HEK293 (cell line): ENCODE results near the gene CAND1.

ENCODE experiments used
- CTCF ChIP-seq: fragments of 450-650 bp; formaldehyde crosslinking; IDR thresholded peaks from 2 replicates; pipeline ENCODE4 v1.5.1; 2016; ENCODE audit warnings: missing biosample characterization, missing genetic modification characterization
- OSR2 ChIP-seq: fragments of 450-650 bp; formaldehyde crosslinking; IDR thresholded peaks from 2 replicates; pipeline ENCODE4 v1.5.1; 2016; ENCODE audit warnings: missing biosample characterization, missing genetic modification characterization
- PATZ1 ChIP-seq: fragments of 450-650 bp; formaldehyde crosslinking; IDR thresholded peaks from 2 replicates; pipeline ENCODE4 v1.5.1; 2016; ENCODE audit warnings: missing biosample characterization, missing genetic modification characterization
- PRDM4 ChIP-seq: fragments of 450-650 bp; formaldehyde crosslinking; IDR thresholded peaks from 2 replicates; pipeline ENCODE4 v1.5.1; 2017; ENCODE audit warnings: missing biosample characterization, missing genetic modification characterization
- TCF7L2 ChIP-seq: IDR thresholded peaks from 2 replicates; pipeline ENCODE4 v1.6.1; 2011; ENCODE audit warnings: low read depth, mild to moderate bottlenecking, inconsistent platforms, low read length, moderate library complexity, borderline replicate concordance
- ZBTB17 ChIP-seq: fragments of 450-650 bp; formaldehyde crosslinking; IDR thresholded peaks from 2 replicates; pipeline ENCODE4 v1.5.1; 2016; ENCODE audit warnings: missing biosample characterization, missing genetic modification characterization
- ZBTB44 ChIP-seq: fragments of 450-650 bp; IDR thresholded peaks from 2 replicates; pipeline ENCODE4 v1.5.1; 2018; ENCODE audit warnings: missing biosample characterization, mild to moderate bottlenecking, missing genetic modification characterization
- ZEB2 ChIP-seq: fragments of 450-650 bp; formaldehyde crosslinking; IDR thresholded peaks from 2 replicates; pipeline ENCODE4 v1.5.1; 2016; ENCODE audit warnings: missing biosample characterization, missing genetic modification characterization
- ZNF133 ChIP-seq: fragments of 450-650 bp; formaldehyde crosslinking; IDR thresholded peaks from 2 replicates; pipeline ENCODE4 v1.5.1; 2016; ENCODE audit warnings: missing biosample characterization, missing genetic modification characterization
- ZNF2 ChIP-seq: fragments of 450-650 bp; formaldehyde crosslinking; IDR thresholded peaks from 2 replicates; pipeline ENCODE4 v1.5.1; 2016; ENCODE audit warnings: missing biosample characterization, missing genetic modification characterization
- ZNF335 ChIP-seq: fragments of 450-650 bp; formaldehyde crosslinking; conservative IDR thresholded peaks from 2 replicates; pipeline ENCODE4 v1.5.1; 2016; ENCODE audit warnings: missing biosample characterization, missing genetic modification characterization
- ZNF362 ChIP-seq: fragments of 450-650 bp; formaldehyde crosslinking; IDR thresholded peaks from 2 replicates; pipeline ENCODE4 v1.5.1; 2016; ENCODE audit warnings: missing biosample characterization, missing genetic modification characterization
- ZNF391 ChIP-seq: fragments of 450-650 bp; formaldehyde crosslinking; IDR thresholded peaks from 2 replicates; pipeline ENCODE4 v1.5.1; 2016; ENCODE audit warnings: low read depth, missing biosample characterization, missing genetic modification characterization, borderline replicate concordance
- ZNF449 ChIP-seq: fragments of 450-650 bp; formaldehyde crosslinking; IDR thresholded peaks from 2 replicates; pipeline ENCODE4 v1.5.1; 2017; ENCODE audit warnings: missing biosample characterization, mild to moderate bottlenecking, missing genetic modification characterization, moderate library complexity
- ZNF501 ChIP-seq: fragments of 450-650 bp; formaldehyde crosslinking; IDR thresholded peaks from 2 replicates; pipeline ENCODE4 v1.5.1; 2016; ENCODE audit warnings: missing biosample characterization, missing genetic modification characterization
- ZNF560 ChIP-seq: fragments of 450-650 bp; formaldehyde crosslinking; IDR thresholded peaks from 2 replicates; pipeline ENCODE4 v1.5.1; 2017; ENCODE audit warnings: missing biosample characterization, missing genetic modification characterization, borderline replicate concordance
- ZNF561 ChIP-seq: fragments of 450-650 bp; IDR thresholded peaks from 2 replicates; pipeline ENCODE4 v1.5.1; 2018; ENCODE audit warnings: missing biosample characterization, missing genetic modification characterization, borderline replicate concordance
- ZNF600 ChIP-seq: fragments of 450-650 bp; formaldehyde crosslinking; IDR thresholded peaks from 2 replicates; pipeline ENCODE4 v1.5.1; 2016; ENCODE audit warnings: missing biosample characterization, missing genetic modification characterization
- ZNF629 ChIP-seq: fragments of 450-650 bp; formaldehyde crosslinking; IDR thresholded peaks from 2 replicates; pipeline ENCODE4 v1.5.1; 2017; ENCODE audit warnings: missing biosample characterization, missing genetic modification characterization
- ZNF639 ChIP-seq: fragments of 450-650 bp; formaldehyde crosslinking; IDR thresholded peaks from 2 replicates; pipeline ENCODE4 v1.5.1; 2016; ENCODE audit warnings: missing biosample characterization, missing genetic modification characterization
- ZNF692 ChIP-seq: fragments of 450-650 bp; formaldehyde crosslinking; IDR thresholded peaks from 2 replicates; pipeline ENCODE4 v1.5.1; 2016; ENCODE audit warnings: missing biosample characterization, missing genetic modification characterization
- ZNF785 ChIP-seq: fragments of 450-650 bp; formaldehyde crosslinking; IDR thresholded peaks from 2 replicates; pipeline ENCODE4 v1.5.1; 2016; ENCODE audit warnings: missing biosample characterization, missing genetic modification characterization

CAND1 gene

GRCh38 chr12:67355428-67356379 is 86.5 kb downstream of the CAND1 start (continued):
- no peak for TF ChIP-seq PATZ1 (tag by site-specific recombination)
- TF ChIP-seq OSR2, result peak; percentile 45; the same call in 1 of the 2 replicates
- peak; percentile 62; the same call in 1 of the 2 replicates for TF ChIP-seq ZNF501
- TF ChIP-seq ZNF600 (tag by site-specific recombination), result no peak
- TF ChIP-seq ZBTB17 (tag by site-specific recombination), result peak; percentile 48
- no peak for TF ChIP-seq ZNF133 (tag by site-specific recombination)
- TF ChIP-seq ZNF639 (tag by site-specific recombination), result 0 out of 2 replicates have a peak, but pooled peaks have one; percentile 63
- TF ChIP-seq ZNF335 (tag by site-specific recombination), result peak; percentile 44; the same call in 1 of the 2 replicates
- TF ChIP-seq ZNF449 (tag by site-specific recombination), result peak; percentile 60
- TF ChIP-seq ZNF561 (tag by site-specific recombination), result 0 out of 2 replicates have a peak, but pooled peaks have one; percentile 27
- peak; percentile 85 for TF ChIP-seq TCF7L2
- no peak for TF ChIP-seq PRDM4
- TF ChIP-seq ZNF692 (tag by site-specific recombination), result no peak
- TF ChIP-seq ZEB2 (tag by site-specific recombination), result peak; percentile 59
- TF ChIP-seq ZNF560 (tag by site-specific recombination), result no peak
- peak; percentile 53; the same call in 1 of the 2 replicates for TF ChIP-seq ZNF629 (tag by site-specific recombination)
- peak; percentile 99 for TF ChIP-seq ZNF362 (tag by site-specific recombination)
- TF ChIP-seq ZNF391 (tag by site-specific recombination), result 0 out of 2 replicates have a peak, but pooled peaks have one; percentile 21
- TF ChIP-seq ZBTB44 (tag by site-specific recombination), result peak; percentile 69; the same call in 1 of the 2 replicates
- 0 out of 2 replicates have a peak, but pooled peaks have one; percentile 18 for TF ChIP-seq ZNF2 (tag by site-specific recombination)
- peak; percentile 59; the same call in 1 of the 2 replicates for TF ChIP-seq CTCF
- no peak for TF ChIP-seq ZNF785
